Measurements from ENCODE around the gene TMEM31.

The TMEM31 gene

GRCh38 chrX:103688946-103689345 lies 21.8 kb upstream of the TMEM31 start:
- no peak overlapping the region for H2AK5ac ChIP-seq (ENCODE audit: low read length, severe bottlenecking)
- H3K4me1 ChIP-seq (ENCODE audit: control insufficient read depth, insufficient read depth, low read depth, low read length): no peaks in the 10 kb centered on the region
- no peak overlapping the region for H2BK5ac ChIP-seq (ENCODE audit: low read depth, low read length, poor library complexity, severe bottlenecking)
- H2AFZ ChIP-seq (ENCODE audit: low read depth, low read length): no peak overlapping the region
- H3K9ac ChIP-seq (ENCODE audit: low read length): peak overlapping the region; percentile 98
- H2BK12ac ChIP-seq (ENCODE audit: low read length in 2 of 2): no peak overlapping the region
- H2BK15ac ChIP-seq (ENCODE audit: low read depth, poor library complexity, severe bottlenecking): no peak overlapping the region
- 83% methylated on average over 1 of the region's 4 CpGs for WGBS
- no peak overlapping the region for H3K18ac ChIP-seq (ENCODE audit: low read depth in 1 of 2, low read length in 2 of 2)
- no peak overlapping the region for H3K14ac ChIP-seq (ENCODE audit: low read length in 2 of 2)
- no peaks in the 10 kb centered on the region for H3K9me3 ChIP-seq (ENCODE audit: control insufficient read depth, low read length)
- no peak overlapping the region for H4K8ac ChIP-seq (ENCODE audit: low read length)
- H3K4me2 ChIP-seq (ENCODE audit: low read length, poor library complexity, severe bottlenecking): no peak overlapping the region
- H4K91ac ChIP-seq (ENCODE audit: low read length): no peak overlapping the region
- H3K27me3 ChIP-seq (ENCODE audit: control insufficient read depth in 1 of 2, insufficient read depth in 1 of 2, low read length in 2 of 2): peaks cover 0 to 6% of the 10 kb centered on the region in 2 experiments
- no peak overlapping the region for H3K4me3 ChIP-seq (ENCODE audit: insufficient read depth in 1 of 2, low read depth in 1 of 2, low read length in 2 of 2)
- peak; percentile 49 for DNase-seq
- H3K4ac ChIP-seq (ENCODE audit: low read depth in 1 of 2, low read length in 2 of 2): no peak overlapping the region
- H2BK120ac ChIP-seq (ENCODE audit: low read depth, low read length): no peak overlapping the region
- no peak overlapping the region for H3K23ac ChIP-seq (ENCODE audit: low read length in 2 of 2)
- peaks cover 0 to 12% of the 10 kb centered on the region in 2 experiments for H3K36me3 ChIP-seq (ENCODE audit: control insufficient read depth in 1 of 2, insufficient read depth in 2 of 2, low read depth in 1 of 2, low read length in 2 of 2)
- no peaks in the 10 kb centered on the region for H3K79me1 ChIP-seq (replicated peaks; ENCODE audit: low read length, poor library complexity, severe bottlenecking)
- no peak overlapping the region for H3K27ac ChIP-seq (ENCODE audit: low read length, poor library complexity, severe bottlenecking)

- no peak overlapping the region for H2BK5ac ChIP-seq (ENCODE audit: low read depth, low read length, poor library complexity, severe bottlenecking)
- H3K4me3 ChIP-seq (ENCODE audit: insufficient read depth in 1 of 2, low read depth in 1 of 2, low read length in 2 of 2): no peak overlapping the region
- H3K9me3 ChIP-seq (ENCODE audit: control insufficient read depth, low read length): no peaks in the 10 kb centered on the region
- H3K36me3 ChIP-seq (ENCODE audit: control insufficient read depth in 1 of 2, insufficient read depth in 2 of 2, low read depth in 1 of 2, low read length in 2 of 2): no peaks in the 10 kb centered on the region
- no peak overlapping the region for H3K4ac ChIP-seq (ENCODE audit: low read depth in 1 of 2, low read length in 2 of 2)
- H3K4me1 ChIP-seq (ENCODE audit: control insufficient read depth, insufficient read depth, low read depth, low read length): no peaks in the 10 kb centered on the region
- no peak overlapping the region for H3K4me2 ChIP-seq (ENCODE audit: low read length, poor library complexity, severe bottlenecking)
- H3K27ac ChIP-seq (ENCODE audit: low read length, poor library complexity, severe bottlenecking): no peak overlapping the region
- no peak overlapping the region for H2BK15ac ChIP-seq (ENCODE audit: low read depth, poor library complexity, severe bottlenecking)
- WGBS: 100% methylated on average over 1 of the region's 1 CpG
- H3K27me3 ChIP-seq (ENCODE audit: control insufficient read depth in 1 of 2, insufficient read depth in 1 of 2, low read length in 2 of 2): peaks cover 0 to 20% of the 10 kb centered on the region in 2 experiments
- H3K18ac ChIP-seq (ENCODE audit: low read depth in 1 of 2, low read length in 2 of 2): no peak overlapping the region
- H3K79me1 ChIP-seq (replicated peaks; ENCODE audit: low read length, poor library complexity, severe bottlenecking): no peaks in the 10 kb centered on the region
- no peak overlapping the region for H2BK12ac ChIP-seq (ENCODE audit: low read length in 2 of 2)
- no peak overlapping the region for H2AFZ ChIP-seq (ENCODE audit: low read depth, low read length)
- H3K9ac ChIP-seq (ENCODE audit: low read length): no peak overlapping the region
- no peak overlapping the region for H2BK120ac ChIP-seq (ENCODE audit: low read depth, low read length)
- H3K14ac ChIP-seq (ENCODE audit: low read length in 2 of 2): no peak overlapping the region
- H3K23ac ChIP-seq (ENCODE audit: low read length in 2 of 2): no peak overlapping the region
- DNase-seq: no peak
- H2AK5ac ChIP-seq (ENCODE audit: low read length, severe bottlenecking): no peak overlapping the region
- H4K8ac ChIP-seq (ENCODE audit: low read length): no peak overlapping the region
- H4K91ac ChIP-seq (ENCODE audit: low read length): no peak overlapping the region
Measured at GRCh38 chrX:103691059-103691458, 19.6 kb upstream of the TMEM31 start.

GRCh38 chrX:103697687-103698086 lies 13.0 kb upstream of the TMEM31 start:
- Histone ChIP-seq H3K9ac (ENCODE audit: low read length) (no peak overlapping the region), H2BK5ac (ENCODE audit: low read depth, low read length, poor library complexity, severe bottlenecking) (no peak overlapping the region), H3K4me3 (ENCODE audit: insufficient read depth in 1 of 2, low read depth in 1 of 2, low read length in 2 of 2) (no peak overlapping the region), H3K36me3 (ENCODE audit: control insufficient read depth in 1 of 2, insufficient read depth in 2 of 2, low read depth in 1 of 2, low read length in 2 of 2) (no peaks in the 10 kb centered on the region), H2BK120ac (ENCODE audit: low read depth, low read length) (no peak overlapping the region), H3K27me3 (ENCODE audit: control insufficient read depth in 1 of 2, insufficient read depth in 1 of 2, low read length in 2 of 2) (peaks cover 0 to 36% of the 10 kb centered on the region in 2 experiments), H2BK12ac (ENCODE audit: low read length in 2 of 2) (no peak overlapping the region), H4K91ac (ENCODE audit: low read length) (no peak overlapping the region), H3K27ac (ENCODE audit: low read length, poor library complexity, severe bottlenecking) (no peak overlapping the region), H2AK5ac (ENCODE audit: low read length, severe bottlenecking) (no peak overlapping the region), H3K14ac (ENCODE audit: low read length in 2 of 2) (no peak overlapping the region), H3K23ac (ENCODE audit: low read length in 2 of 2) (no peak overlapping the region), H2BK15ac (ENCODE audit: low read depth, poor library complexity, severe bottlenecking) (no peak overlapping the region), H2AFZ (ENCODE audit: low read depth, low read length) (no peak overlapping the region), H3K4ac (ENCODE audit: low read depth in 1 of 2, low read length in 2 of 2) (no peak overlapping the region), H3K4me1 (ENCODE audit: control insufficient read depth, insufficient read depth, low read depth, low read length) (no peaks in the 10 kb centered on the region), H3K9me3 (ENCODE audit: control insufficient read depth, low read length) (no peaks in the 10 kb centered on the region), H4K8ac (ENCODE audit: low read length) (no peak overlapping the region), H3K18ac (ENCODE audit: low read depth in 1 of 2, low read length in 2 of 2) (no peak overlapping the region), H3K79me1 (replicated peaks; ENCODE audit: low read length, poor library complexity, severe bottlenecking) (no peaks in the 10 kb centered on the region), H3K4me2 (ENCODE audit: low read length, poor library complexity, severe bottlenecking) (no peak overlapping the region)
- DNase-seq: no peak

- Histone ChIP-seq H3K23ac (ENCODE audit: low read length in 2 of 2) (no peak overlapping the region), H2BK120ac (ENCODE audit: low read depth, low read length) (no peak overlapping the region), H3K27me3 (ENCODE audit: control insufficient read depth in 1 of 2, insufficient read depth in 1 of 2, low read length in 2 of 2) (peaks cover 0 to 41% of the 10 kb centered on the region in 2 experiments), H3K14ac (ENCODE audit: low read length in 2 of 2) (no peak overlapping the region), H3K4me3 (ENCODE audit: insufficient read depth in 1 of 2, low read depth in 1 of 2, low read length in 2 of 2) (no peak overlapping the region), H3K4me1 (ENCODE audit: control insufficient read depth, insufficient read depth, low read depth, low read length) (no peaks in the 10 kb centered on the region), H2BK15ac (ENCODE audit: low read depth, poor library complexity, severe bottlenecking) (no peak overlapping the region), H3K18ac (ENCODE audit: low read depth in 1 of 2, low read length in 2 of 2) (no peak overlapping the region), H2AFZ (ENCODE audit: low read depth, low read length) (no peak overlapping the region), H3K9ac (ENCODE audit: low read length) (no peak overlapping the region), H3K4me2 (ENCODE audit: low read length, poor library complexity, severe bottlenecking) (no peak overlapping the region), H2BK5ac (ENCODE audit: low read depth, low read length, poor library complexity, severe bottlenecking) (no peak overlapping the region), H3K27ac (ENCODE audit: low read length, poor library complexity, severe bottlenecking) (no peak overlapping the region), H3K4ac (ENCODE audit: low read depth in 1 of 2, low read length in 2 of 2) (no peak overlapping the region), H2AK5ac (ENCODE audit: low read length, severe bottlenecking) (no peak overlapping the region), H3K79me1 (replicated peaks; ENCODE audit: low read length, poor library complexity, severe bottlenecking) (no peaks in the 10 kb centered on the region), H4K91ac (ENCODE audit: low read length) (no peak overlapping the region), H2BK12ac (ENCODE audit: low read length in 2 of 2) (no peak overlapping the region), H3K36me3 (ENCODE audit: control insufficient read depth in 1 of 2, insufficient read depth in 2 of 2, low read depth in 1 of 2, low read length in 2 of 2) (no peaks in the 10 kb centered on the region), H4K8ac (ENCODE audit: low read length) (no peak overlapping the region), H3K9me3 (ENCODE audit: control insufficient read depth, low read length) (no peaks in the 10 kb centered on the region)
- DNase-seq: no peak
- WGBS: 76% methylated on average over 3 of the region's 5 CpGs
Measured at GRCh38 chrX:103699243-103699642, 11.5 kb upstream of the TMEM31 start.

Measured in mesenchymal stem cell (in vitro differentiated cells and primary cell).